GM04504 (cell line): ENCODE results near the gene VPS35L.

Source experiments
- DNase-seq: peaks from one replicate; pipeline ENCODE4 v3.0.0-alpha.2; 2012; ENCODE audit warnings: low read depth

VPS35L gene

DNA sequence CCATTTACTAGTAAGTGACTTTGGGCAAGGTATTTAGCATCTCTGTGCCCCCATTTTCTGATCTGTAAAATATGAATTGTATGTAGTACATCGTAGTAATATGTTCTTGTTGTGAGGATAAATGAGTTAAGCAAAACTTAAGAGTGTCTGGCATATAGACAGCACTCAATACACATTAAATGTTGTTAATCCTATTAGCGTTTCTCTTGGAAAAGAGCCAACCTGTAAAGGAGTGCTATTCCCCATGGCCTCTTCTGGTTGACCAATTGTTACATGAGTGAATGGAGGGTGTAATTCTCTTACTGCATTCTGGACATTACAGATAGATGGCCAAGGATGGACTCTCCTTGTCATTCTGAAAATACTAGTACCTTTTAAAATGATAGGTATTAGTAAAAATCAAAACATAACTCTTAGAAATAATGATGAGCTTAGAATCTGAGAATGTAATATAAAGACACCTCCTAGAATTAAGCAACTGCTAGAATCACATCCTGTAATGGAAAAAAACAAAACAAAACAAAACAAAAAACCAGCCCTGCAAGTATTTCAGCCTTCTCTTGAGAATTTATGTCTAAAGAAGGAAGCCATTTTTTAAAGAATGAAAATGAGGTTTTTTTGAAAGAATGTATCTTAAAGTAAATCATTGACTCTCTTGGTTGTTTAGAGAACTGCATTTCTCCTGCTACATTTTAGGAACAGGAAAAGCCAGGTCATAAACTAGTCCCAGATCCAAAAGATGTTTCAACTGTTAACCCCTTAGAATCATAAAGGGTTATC lies 193.1 kb downstream of the VPS35L start:
- DNase-seq: no peak

DNA sequence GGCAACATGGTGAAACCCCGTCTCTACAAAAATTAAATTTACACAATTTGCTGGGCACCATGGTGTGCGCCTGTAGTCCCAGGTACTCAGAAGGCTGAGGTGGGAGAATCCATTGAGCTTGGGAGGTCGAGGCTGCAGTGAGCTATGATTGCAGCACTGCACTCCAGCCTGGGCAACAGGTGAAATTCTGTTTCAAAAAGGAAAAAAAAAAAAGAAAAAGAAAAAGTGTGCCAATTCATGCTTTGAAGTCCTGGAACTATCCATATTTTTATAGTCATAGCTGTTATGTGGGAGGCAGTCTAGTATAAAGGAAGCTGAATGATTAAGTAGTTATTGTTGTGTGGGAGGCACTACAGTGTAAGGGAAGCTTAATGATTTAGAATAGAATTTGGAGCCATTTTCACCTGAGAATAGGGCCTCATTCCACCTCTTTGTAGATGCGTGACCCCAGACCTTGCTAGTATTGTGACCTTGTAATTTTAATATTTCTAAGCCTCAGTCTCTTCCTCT lies 194.1 kb downstream of the VPS35L start:
- DNase-seq: no peak
